Measurements from ENCODE around the gene RASSF7.
A peak's percentile ranks its signal among the peaks of the same experiment; 100 is the strongest.

RASSF7 gene

DNA sequence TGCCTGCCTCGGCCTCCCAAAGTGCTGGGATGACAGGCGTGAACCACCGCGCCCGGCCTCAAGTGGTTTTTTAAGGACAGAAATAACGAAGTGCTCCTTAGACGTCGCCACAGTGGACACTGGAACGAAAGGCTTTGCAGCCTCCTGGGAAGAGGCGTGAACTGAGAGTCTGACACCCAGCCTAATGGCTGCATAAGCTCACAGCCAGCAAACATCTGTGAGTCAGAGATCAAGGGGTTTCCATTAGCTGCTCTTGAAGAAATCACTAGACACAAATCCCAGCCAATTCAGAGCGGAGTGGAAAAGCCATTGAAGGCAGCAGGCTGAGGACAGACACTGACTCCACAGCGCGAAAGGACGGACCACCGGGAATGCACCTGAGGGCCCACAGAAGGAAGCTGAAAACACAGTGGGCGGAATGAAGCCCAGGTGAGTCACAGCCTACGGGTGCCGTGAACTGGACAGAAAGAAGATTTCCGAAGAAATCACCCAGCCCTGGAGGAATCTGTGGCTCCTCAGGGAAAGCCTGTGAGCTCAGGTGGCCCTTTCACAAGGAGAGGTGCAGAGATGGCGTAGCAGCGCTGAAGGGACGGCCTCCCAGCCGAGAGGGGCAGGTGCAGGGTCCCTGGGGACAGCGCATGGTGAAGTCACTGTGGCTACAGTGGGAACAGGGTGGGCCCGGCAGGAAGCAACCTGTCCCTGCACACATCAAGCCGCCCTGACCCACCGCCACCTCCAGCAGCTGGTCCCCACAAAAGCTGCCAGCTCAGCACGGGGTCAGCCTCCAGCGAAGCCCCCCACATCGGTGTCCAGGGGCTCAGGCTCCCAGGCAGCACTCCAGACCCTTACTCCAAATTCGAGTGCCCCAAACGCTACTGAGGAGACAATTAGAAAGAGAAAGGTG, 11.8 kb upstream of the RASSF7 start:
- no peaks in the 10 kb centered on the region for H3K9me3 ChIP-seq (ENCODE audit: insufficient read depth, low read depth, low read length)
- no peak overlapping the region for H3K9ac ChIP-seq (ENCODE audit: low read depth, low read length)
- no peak overlapping the region for H3K4me3 ChIP-seq (ENCODE audit: low read length)
- no peaks in the 10 kb centered on the region for H3K36me3 ChIP-seq (ENCODE audit: insufficient read depth, low read depth, low read length)
- peaks cover 4% of the 10 kb centered on the region for H3K27me3 ChIP-seq (ENCODE audit: insufficient read depth, low read length)
- no peak overlapping the region for H3K27ac ChIP-seq (ENCODE audit: low read length)
- H3K4me1 ChIP-seq (ENCODE audit: insufficient read depth, low read length) = no peaks in the 10 kb centered on the region

DNA sequence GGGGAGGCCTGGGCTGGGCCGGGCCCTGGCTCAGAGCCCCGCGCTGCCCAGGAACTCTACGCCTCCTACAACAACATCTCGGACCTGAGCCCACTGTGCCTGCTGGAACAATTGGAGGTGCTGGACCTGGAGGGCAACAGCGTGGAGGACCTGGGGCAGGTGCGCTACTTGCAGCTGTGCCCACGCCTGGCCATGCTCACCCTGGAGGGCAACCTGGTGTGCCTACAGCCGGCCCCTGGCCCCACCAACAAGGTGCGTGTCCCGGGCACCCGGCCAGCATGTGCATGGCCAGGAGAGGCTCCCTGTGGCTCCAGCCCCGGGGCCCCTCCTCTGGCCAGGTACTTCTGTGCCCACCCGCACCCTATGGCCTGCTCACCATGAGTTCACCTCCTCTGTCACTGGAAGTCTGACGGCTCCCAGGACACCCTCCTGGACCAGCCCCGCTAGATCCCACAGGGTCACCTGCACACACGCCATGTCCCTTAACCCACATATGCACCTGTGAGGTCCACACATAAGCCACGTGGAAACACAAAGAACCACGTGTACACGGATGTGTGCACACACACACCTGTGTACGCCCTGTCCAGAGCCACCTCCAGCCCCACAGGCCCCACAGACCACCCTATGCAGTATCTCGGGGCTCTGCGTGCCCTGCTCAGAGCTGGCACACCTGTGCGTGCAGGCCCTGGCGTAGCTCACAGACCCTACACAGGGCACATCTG, 10.6 kb upstream of the RASSF7 start:
- H3K4me3 ChIP-seq (ENCODE audit: low read length) = no peak overlapping the region
- no peak overlapping the region for H3K27ac ChIP-seq (ENCODE audit: low read length)
- H3K36me3 ChIP-seq (ENCODE audit: insufficient read depth, low read depth, low read length) = no peaks in the 10 kb centered on the region
- no peaks in the 10 kb centered on the region for H3K4me1 ChIP-seq (ENCODE audit: insufficient read depth, low read length)
- peaks cover 9% of the 10 kb centered on the region for H3K27me3 ChIP-seq (ENCODE audit: insufficient read depth, low read length)
- no peaks in the 10 kb centered on the region for H3K9me3 ChIP-seq (ENCODE audit: insufficient read depth, low read depth, low read length)
- no peak overlapping the region for H3K9ac ChIP-seq (ENCODE audit: low read depth, low read length)

- Histone ChIP-seq H3K27ac (ENCODE audit: low read length) (no peak overlapping the region), H3K27me3 (ENCODE audit: insufficient read depth, low read length) (peaks cover 15% of the 10 kb centered on the region), H3K9ac (ENCODE audit: low read depth, low read length) (no peak overlapping the region), H3K36me3 (ENCODE audit: insufficient read depth, low read depth, low read length) (no peaks in the 10 kb centered on the region), H3K4me1 (ENCODE audit: insufficient read depth, low read length) (no peaks in the 10 kb centered on the region), H3K9me3 (ENCODE audit: insufficient read depth, low read depth, low read length) (no peaks in the 10 kb centered on the region), H3K4me3 (ENCODE audit: low read length) (no peak overlapping the region)
Observed at GRCh38 chr11:550746-551085, 10.1 kb upstream of the RASSF7 start.

GRCh38 chr11:551131-551530, 9.6 kb upstream of the RASSF7 start:
- H3K27ac ChIP-seq (ENCODE audit: low read length) = no peak overlapping the region
- no peak overlapping the region for H3K9ac ChIP-seq (ENCODE audit: low read depth, low read length)
- H3K27me3 ChIP-seq (ENCODE audit: insufficient read depth, low read length) = peaks cover 19% of the 10 kb centered on the region
- no peaks in the 10 kb centered on the region for H3K9me3 ChIP-seq (ENCODE audit: insufficient read depth, low read depth, low read length)
- no peak overlapping the region for H3K4me3 ChIP-seq (ENCODE audit: low read length)
- no peaks in the 10 kb centered on the region for H3K36me3 ChIP-seq (ENCODE audit: insufficient read depth, low read depth, low read length)
- H3K4me1 ChIP-seq (ENCODE audit: insufficient read depth, low read length) = no peaks in the 10 kb centered on the region

DNA sequence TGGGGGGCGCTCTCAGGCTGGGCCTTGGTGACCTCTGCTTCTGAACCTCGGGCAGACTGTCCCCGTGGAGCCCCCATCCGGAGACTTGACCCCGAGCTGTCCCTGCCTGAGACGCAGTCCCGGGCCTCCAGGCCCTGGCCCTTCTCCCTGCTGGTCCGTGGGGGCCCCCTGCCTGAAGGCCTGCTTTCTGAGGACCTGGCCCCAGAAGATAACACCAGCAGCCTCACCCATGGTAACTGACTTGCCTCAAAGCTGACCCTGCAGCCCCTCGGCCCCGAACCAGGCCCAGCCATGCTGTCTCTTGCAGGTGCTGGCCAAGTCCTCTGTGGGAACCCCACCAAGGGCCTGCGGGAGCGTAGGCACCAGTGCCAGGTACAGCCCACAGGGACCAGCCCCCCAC, 9.2 kb upstream of the RASSF7 start:
- Histone ChIP-seq H3K27ac (ENCODE audit: low read length) (no peak overlapping the region), H3K4me1 (ENCODE audit: insufficient read depth, low read length) (no peaks in the 10 kb centered on the region), H3K4me3 (ENCODE audit: low read length) (no peak overlapping the region), H3K9me3 (ENCODE audit: insufficient read depth, low read depth, low read length) (no peaks in the 10 kb centered on the region), H3K9ac (ENCODE audit: low read depth, low read length) (no peak overlapping the region), H3K27me3 (ENCODE audit: insufficient read depth, low read length) (peaks cover 23% of the 10 kb centered on the region), H3K36me3 (ENCODE audit: insufficient read depth, low read depth, low read length) (no peaks in the 10 kb centered on the region)

- no peaks in the 10 kb centered on the region for H3K9me3 ChIP-seq (ENCODE audit: insufficient read depth, low read depth, low read length)
- H3K4me1 ChIP-seq (ENCODE audit: insufficient read depth, low read length) = no peaks in the 10 kb centered on the region
- H3K27ac ChIP-seq (ENCODE audit: low read length) = no peak overlapping the region
- no peak overlapping the region for H3K9ac ChIP-seq (ENCODE audit: low read depth, low read length)
- H3K36me3 ChIP-seq (ENCODE audit: insufficient read depth, low read depth, low read length) = no peaks in the 10 kb centered on the region
- peaks cover 41% of the 10 kb centered on the region for H3K27me3 ChIP-seq (ENCODE audit: insufficient read depth, low read length)
- no peak overlapping the region for H3K4me3 ChIP-seq (ENCODE audit: low read length)
Observed at GRCh38 chr11:553083-553987, 7.4 kb upstream of the RASSF7 start.

DNA sequence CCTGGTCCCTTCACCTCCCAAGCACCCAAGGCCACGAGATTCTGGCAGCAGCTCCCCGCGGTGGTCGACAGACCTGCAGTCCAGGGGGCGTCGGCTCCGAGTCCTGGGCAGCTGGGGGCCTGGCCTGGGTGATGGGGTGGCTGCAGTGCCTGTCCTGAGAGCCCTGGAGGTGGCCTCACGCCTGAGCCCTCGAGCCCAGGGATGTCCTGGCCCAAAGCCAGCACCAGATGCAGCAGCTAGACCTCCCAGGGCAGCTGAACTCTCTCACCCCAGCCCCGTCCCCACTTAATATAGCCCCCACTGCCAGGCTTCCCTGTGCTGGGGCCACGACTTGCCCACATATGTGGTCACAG, 6.8 kb upstream of the RASSF7 start:
- Histone ChIP-seq H3K9ac (ENCODE audit: low read depth, low read length) (no peak overlapping the region), H3K9me3 (ENCODE audit: insufficient read depth, low read depth, low read length) (no peaks in the 10 kb centered on the region), H3K4me3 (ENCODE audit: low read length) (no peak overlapping the region), H3K27me3 (ENCODE audit: insufficient read depth, low read length) (peaks cover 47% of the 10 kb centered on the region), H3K27ac (ENCODE audit: low read length) (no peak overlapping the region), H3K36me3 (ENCODE audit: insufficient read depth, low read depth, low read length) (no peaks in the 10 kb centered on the region), H3K4me1 (ENCODE audit: insufficient read depth, low read length) (no peaks in the 10 kb centered on the region)

GRCh38 chr11:554428-555226, 6.1 kb upstream of the RASSF7 start:
- H3K36me3 ChIP-seq (ENCODE audit: insufficient read depth, low read depth, low read length) = no peaks in the 10 kb centered on the region
- H3K27ac ChIP-seq (ENCODE audit: low read length) = no peak overlapping the region
- no peaks in the 10 kb centered on the region; the same call in 1 of the 2 replicates for H3K4me1 ChIP-seq (ENCODE audit: insufficient read depth, low read length)
- H3K9me3 ChIP-seq (ENCODE audit: insufficient read depth, low read depth, low read length) = no peaks in the 10 kb centered on the region
- peaks cover 53% of the 10 kb centered on the region for H3K27me3 ChIP-seq (ENCODE audit: insufficient read depth, low read length)
- peak overlapping the region; percentile 64; the same call in 1 of the 2 replicates for H3K4me3 ChIP-seq (ENCODE audit: low read length)
- H3K9ac ChIP-seq (ENCODE audit: low read depth, low read length) = peak overlapping the region; percentile 41; the same call in 1 of the 2 replicates

DNA sequence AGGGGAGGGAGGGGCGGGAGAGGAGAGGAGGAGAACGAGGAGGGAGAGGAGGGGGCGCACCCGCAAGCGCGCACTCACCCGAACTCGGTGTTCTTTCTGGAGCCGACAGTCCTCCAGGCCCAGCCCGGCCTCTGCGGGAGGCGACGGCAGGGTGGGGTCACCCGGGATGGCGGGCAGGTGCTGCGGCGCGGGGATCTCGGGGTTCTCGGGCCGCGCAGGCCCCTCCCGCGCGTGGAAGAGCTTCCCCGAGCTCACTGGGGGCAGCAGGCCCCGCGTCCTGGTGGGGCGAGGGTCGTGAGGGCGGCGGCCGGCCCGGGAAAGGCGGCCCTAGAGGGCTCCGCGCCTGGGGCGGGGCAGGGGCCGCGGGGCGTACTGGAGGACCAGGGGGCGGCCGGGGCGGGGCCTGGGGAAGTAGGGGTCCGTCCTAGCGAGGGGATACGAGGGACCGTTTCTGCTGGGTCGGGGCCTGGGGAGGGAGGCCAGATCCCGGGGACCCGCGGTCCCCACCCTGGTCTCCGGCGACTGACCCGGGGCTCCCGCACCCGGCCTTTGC, 5.5 kb upstream of the RASSF7 start:
- Histone ChIP-seq H3K4me1 (ENCODE audit: insufficient read depth, low read length) (peaks cover 4% of the 10 kb centered on the region; the same call in 1 of the 2 replicates), H3K27ac (ENCODE audit: low read length) (no peak overlapping the region), H3K9me3 (ENCODE audit: insufficient read depth, low read depth, low read length) (no peaks in the 10 kb centered on the region), H3K9ac (ENCODE audit: low read depth, low read length) (no peak overlapping the region), H3K4me3 (ENCODE audit: low read length) (peak overlapping the region; percentile 60; the same call in 1 of the 2 replicates), H3K36me3 (ENCODE audit: insufficient read depth, low read depth, low read length) (no peaks in the 10 kb centered on the region), H3K27me3 (ENCODE audit: insufficient read depth, low read length) (peaks cover 53% of the 10 kb centered on the region)

DNA sequence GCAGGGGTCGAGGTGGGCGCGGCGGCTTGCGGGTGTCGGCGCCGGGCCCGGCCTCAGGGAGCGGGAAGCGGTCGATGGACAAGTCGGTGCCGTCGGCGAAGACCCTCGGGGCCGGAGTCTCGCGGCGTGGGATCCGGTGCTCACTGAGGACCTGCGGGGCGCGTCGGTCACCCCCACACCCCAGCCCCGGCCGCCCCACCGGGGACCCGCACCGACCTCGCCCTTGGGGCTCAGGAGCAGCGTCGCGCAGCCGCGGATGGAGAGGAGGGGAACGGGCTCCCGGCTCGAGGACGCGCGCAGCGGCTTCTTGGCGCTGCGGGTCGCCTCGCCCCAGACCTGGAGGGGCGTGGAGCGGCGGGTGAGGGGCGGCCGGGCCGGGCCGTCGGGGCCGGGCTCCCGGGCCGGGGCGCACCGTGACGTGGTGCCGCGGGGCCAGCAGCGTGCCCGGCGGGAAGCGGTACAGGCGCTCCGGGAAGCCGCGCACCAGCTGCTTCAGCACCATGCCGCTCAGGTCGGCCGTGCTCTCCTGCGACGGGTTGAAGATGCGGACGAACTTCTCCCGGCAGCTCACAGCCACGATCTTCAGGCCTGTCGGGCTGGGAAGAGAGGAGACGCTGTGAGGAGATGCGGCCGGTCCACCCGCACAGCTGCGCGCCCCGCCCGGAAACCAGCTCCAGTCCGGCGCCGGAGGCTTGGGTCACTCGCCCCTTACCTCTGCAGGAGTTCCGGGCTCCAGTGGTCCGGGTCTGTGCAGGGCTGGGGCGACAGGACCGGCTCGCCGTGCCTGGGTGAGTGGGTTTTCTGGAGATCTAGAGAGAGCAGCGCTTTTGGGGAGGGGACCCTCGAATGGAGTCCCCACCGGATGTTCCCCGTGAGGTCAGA, 4.7 kb upstream of the RASSF7 start:
- H3K9ac ChIP-seq (ENCODE audit: low read depth, low read length) = no peak overlapping the region
- peak overlapping the region; percentile 60; the same call in 1 of the 2 replicates for H3K4me3 ChIP-seq (ENCODE audit: low read length)

More for the DNA sequence above, 4.7 kb upstream of the RASSF7 start:
- Histone ChIP-seq H3K9me3 (ENCODE audit: insufficient read depth, low read depth, low read length) (no peaks in the 10 kb centered on the region), H3K27ac (ENCODE audit: low read length) (no peak overlapping the region), H3K4me1 (ENCODE audit: insufficient read depth, low read length) (peaks cover 4% of the 10 kb centered on the region; the same call in 1 of the 2 replicates), H3K36me3 (ENCODE audit: insufficient read depth, low read depth, low read length) (no peaks in the 10 kb centered on the region), H3K27me3 (ENCODE audit: insufficient read depth, low read length) (peaks cover 53% of the 10 kb centered on the region)
